GM15510 (cell line): ENCODE results near the gene PHTF2.

ENCODE experiments used
- POLR2A ChIP-seq: IDR thresholded peaks from 3 replicates; pipeline ENCODE4 v1.6.1; 2011; ENCODE audit warnings: borderline replicate concordance; ENCODE audit not compliant: insufficient read length; ENCODE audit errors: extremely low read depth

PHTF2 gene

GRCh38 chr7:77971726-77972125 lies 173.2 kb downstream of the PHTF2 start:
- no peak for TF ChIP-seq POLR2A

GRCh38 chr7:77975672-77976480 lies 177.3 kb downstream of the PHTF2 start:
- no peak for TF ChIP-seq POLR2A

GRCh38 chr7:77979219-77979618 lies 180.6 kb downstream of the PHTF2 start:
- no peak for TF ChIP-seq POLR2A

GRCh38 chr7:77980087-77980713 lies 181.6 kb downstream of the PHTF2 start:
- TF ChIP-seq POLR2A: no peak

- TF ChIP-seq POLR2A: no peak
Measured at GRCh38 chr7:77982926-77983550, 184.5 kb downstream of the PHTF2 start.

- no peak for TF ChIP-seq POLR2A
Measured at GRCh38 chr7:77983973-77984372, 185.4 kb downstream of the PHTF2 start.

- no peak for TF ChIP-seq POLR2A
Measured at GRCh38 chr7:77985232-77985973, 186.8 kb downstream of the PHTF2 start.

GRCh38 chr7:77985974-77986339 lies 187.4 kb downstream of the PHTF2 start:
- TF ChIP-seq POLR2A: no peak

- no peak for TF ChIP-seq POLR2A
Measured at GRCh38 chr7:77989981-77990566, 191.5 kb downstream of the PHTF2 start.

- no peak for TF ChIP-seq POLR2A
Measured at GRCh38 chr7:77991656-77992055, 193.1 kb downstream of the PHTF2 start.

GRCh38 chr7:77993838-77994237 lies 195.3 kb downstream of the PHTF2 start:
- no peak for TF ChIP-seq POLR2A

- TF ChIP-seq POLR2A: no peak
Measured at GRCh38 chr7:77995717-77996116, 197.1 kb downstream of the PHTF2 start.

- no peak for TF ChIP-seq POLR2A
Measured at GRCh38 chr7:78002021-78002420, 203.4 kb downstream of the PHTF2 start.

- TF ChIP-seq POLR2A: no peak
Measured at GRCh38 chr7:78002715-78003114, 204.1 kb downstream of the PHTF2 start.

GRCh38 chr7:78006063-78006755 lies 207.6 kb downstream of the PHTF2 start:
- TF ChIP-seq POLR2A: no peak
